Tibial nerve (tissue), 4 donors: ENCODE data around the gene RPS17. TPM values are rescaled to one million over a fixed set of nuclear protein-coding genes. Genes with fewer than 3 reads are reported as not detected.

Experiments
- DNase-seq, 2 donors: peaks; one replicate each; pipeline ENCODE4 v3.0.0-alpha.2; 2019; ENCODE audit warnings: low spot score in 2 of 2
- H3K27ac ChIP-seq, 4 donors: fragments of 200-600 bp; sonication (generic) in 3 of 4; one replicate each; pipeline ENCODE4 v1.5.1; 2017 to 2019; ENCODE audit warnings: mild to moderate bottlenecking in 1 of 4
- H3K27me3 ChIP-seq, 2 donors: fragments of 200-600 bp; sonication (generic) in 1 of 2; one replicate each; pipeline versions ENCODE4 v1.5.1 to v1.6.0; 2017 to 2019
- H3K36me3 ChIP-seq, 3 donors: fragments of 200-600 bp; sonication (generic); one replicate each; pipeline ENCODE4 v1.5.1; 2018 to 2019
- H3K4me1 ChIP-seq, 4 donors: fragments of 200-600 bp; sonication (generic) in 3 of 4; one replicate each; pipeline ENCODE4 v1.5.1; 2017 to 2019
- H3K4me3 ChIP-seq, 4 donors: fragments of 200-600 bp; sonication (generic) in 3 of 4; one replicate each; pipeline ENCODE4 v1.5.1; 2017 to 2019; ENCODE audit warnings: mild to moderate bottlenecking in 1 of 4, moderate library complexity in 1 of 4
- H3K9me3 ChIP-seq, 4 donors: fragments of 200-600 bp; sonication (generic) in 3 of 4; one replicate each; pipeline ENCODE4 v1.5.1; 2017 to 2019
- EP300 ChIP-seq, 2 donors: sonication (generic); formaldehyde crosslinking; IDR thresholded peaks; one replicate each; pipeline ENCODE4 v1.6.1; 2017; ENCODE audit warnings: antibody characterized with exemption in 2 of 2, mild to moderate bottlenecking in 1 of 2
- POLR2A ChIP-seq, 2 donors: fragments of 450-650 bp; IDR thresholded peaks; one replicate each; pipeline ENCODE4 v1.6.1; 2017; ENCODE audit warnings: antibody characterized with exemption in 2 of 2, mild to moderate bottlenecking in 2 of 2, moderate library complexity in 2 of 2
- WGBS, 2 donors: methylation state at CpG; one replicate each; pipeline ENCODE4 v1.1.5; 2018; 5-methylcytosine and 5-hydroxymethylcytosine counted together
- total RNA-seq, 4 donors: library from RNA; depleted of rRNA; stranded (reverse); fragments of >200 nt; gene quantifications; one replicate each; pipeline ENCODE4 v1.1.0, GENCODE V29; 2016
- TF ChIP-seq, protein P1 (sequence below), 5 experiments: fragments of 200-600 bp in 3 of 5; fragments of 450-650 bp in 2 of 5; sonication (generic) in 3 of 5; IDR thresholded peaks; one replicate each; pipeline ENCODE4 v1.5.1; 2016 to 2019; ENCODE audit warnings: antibody characterized with exemption in 5 of 5, mild to moderate bottlenecking in 3 of 5, moderate library complexity in 2 of 5

Gene RPS17
- total RNA-seq, 4 donors from 2014 or later, result 1,019 to 1,820 (median 1,439) TPM

GRCh38 chr15:82554849-82555248, 14.6 kb upstream of the RPS17 start:
- Histone ChIP-seq H3K36me3 (peaks cover 0 to 58% (median 0%) of the 10 kb centered on the region in 3 donors), H3K27me3 (no peaks in the 10 kb centered on the region), H3K27ac (no peak overlapping the region), H3K4me1 (peaks cover 0 to 4% (median 0%) of the 10 kb centered on the region in 4 donors), H3K9me3 (no peaks in the 10 kb centered on the region), H3K4me3 (no peak overlapping the region)
- DNase-seq, result no peak
- 95 to 100% methylated on average over 2 of the region's 2 CpGs for WGBS, 2 donors
- no peak for TF ChIP-seq EP300 (IDR thresholded peaks at IDR 0.05)
- TF ChIP-seq POLR2A (IDR thresholded peaks at IDR 0.05), result no peak
- TF ChIP-seq, protein P1, sequence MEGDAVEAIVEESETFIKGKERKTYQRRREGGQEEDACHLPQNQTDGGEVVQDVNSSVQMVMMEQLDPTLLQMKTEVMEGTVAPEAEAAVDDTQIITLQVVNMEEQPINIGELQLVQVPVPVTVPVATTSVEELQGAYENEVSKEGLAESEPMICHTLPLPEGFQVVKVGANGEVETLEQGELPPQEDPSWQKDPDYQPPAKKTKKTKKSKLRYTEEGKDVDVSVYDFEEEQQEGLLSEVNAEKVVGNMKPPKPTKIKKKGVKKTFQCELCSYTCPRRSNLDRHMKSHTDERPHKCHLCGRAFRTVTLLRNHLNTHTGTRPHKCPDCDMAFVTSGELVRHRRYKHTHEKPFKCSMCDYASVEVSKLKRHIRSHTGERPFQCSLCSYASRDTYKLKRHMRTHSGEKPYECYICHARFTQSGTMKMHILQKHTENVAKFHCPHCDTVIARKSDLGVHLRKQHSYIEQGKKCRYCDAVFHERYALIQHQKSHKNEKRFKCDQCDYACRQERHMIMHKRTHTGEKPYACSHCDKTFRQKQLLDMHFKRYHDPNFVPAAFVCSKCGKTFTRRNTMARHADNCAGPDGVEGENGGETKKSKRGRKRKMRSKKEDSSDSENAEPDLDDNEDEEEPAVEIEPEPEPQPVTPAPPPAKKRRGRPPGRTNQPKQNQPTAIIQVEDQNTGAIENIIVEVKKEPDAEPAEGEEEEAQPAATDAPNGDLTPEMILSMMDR (IDR thresholded peaks at IDR 0.05), result no peak

DNA sequence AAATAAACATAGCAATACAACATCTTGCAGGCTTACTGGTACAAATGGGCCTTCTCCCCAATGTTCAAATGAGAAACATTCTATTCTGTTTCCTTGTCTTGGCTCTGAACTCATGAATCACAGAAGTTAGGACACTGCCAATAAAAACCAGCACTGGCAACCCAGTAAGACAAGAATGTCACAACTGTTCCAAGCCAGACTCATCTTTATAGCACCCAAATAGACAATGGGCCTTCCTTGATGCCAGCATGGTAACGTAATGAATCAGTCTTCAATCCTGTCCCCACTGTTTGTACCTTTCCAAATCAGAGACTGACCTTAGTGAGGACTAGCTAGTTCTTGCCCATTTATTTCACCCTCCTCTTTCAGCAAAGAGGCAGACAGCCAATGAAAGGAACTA, 14.1 kb upstream of the RPS17 start:
- H3K4me3 ChIP-seq, result no peak overlapping the region
- TF ChIP-seq EP300 (IDR thresholded peaks at IDR 0.05) (no peak), POLR2A (IDR thresholded peaks at IDR 0.05) (no peak)
- TF ChIP-seq, protein P1 (IDR thresholded peaks at IDR 0.05), result no peak
- DNase-seq, result no peak
- 55 to 82% methylated on average over 1 of the region's 1 CpG for WGBS, 2 donors
- H3K36me3 ChIP-seq, result peaks cover 0 to 62% (median 0%) of the 10 kb centered on the region in 3 donors
- no peaks in the 10 kb centered on the region for H3K27me3 ChIP-seq
- no peak overlapping the region for H3K27ac ChIP-seq
- peaks cover 0 to 4% (median 0%) of the 10 kb centered on the region in 4 donors for H3K4me1 ChIP-seq
- no peaks in the 10 kb centered on the region for H3K9me3 ChIP-seq

- Histone ChIP-seq H3K36me3 (peaks cover 0 to 65% (median 0%) of the 10 kb centered on the region in 3 donors), H3K27ac (no peak overlapping the region), H3K27me3 (no peaks in the 10 kb centered on the region), H3K4me1 (peaks cover 0 to 4% (median 0%) of the 10 kb centered on the region in 4 donors), H3K4me3 (no peak overlapping the region), H3K9me3 (no peaks in the 10 kb centered on the region)
- DNase-seq, result no peak
- TF ChIP-seq POLR2A (IDR thresholded peaks at IDR 0.05), result no peak
- TF ChIP-seq, protein P1 (IDR thresholded peaks at IDR 0.05), result no peak
- no peak for TF ChIP-seq EP300 (IDR thresholded peaks at IDR 0.05)
- 83 to 87% methylated on average over 1 of the region's 1 CpG for WGBS, 2 donors
Observed at GRCh38 chr15:82553846-82554245, 13.6 kb upstream of the RPS17 start.

DNA sequence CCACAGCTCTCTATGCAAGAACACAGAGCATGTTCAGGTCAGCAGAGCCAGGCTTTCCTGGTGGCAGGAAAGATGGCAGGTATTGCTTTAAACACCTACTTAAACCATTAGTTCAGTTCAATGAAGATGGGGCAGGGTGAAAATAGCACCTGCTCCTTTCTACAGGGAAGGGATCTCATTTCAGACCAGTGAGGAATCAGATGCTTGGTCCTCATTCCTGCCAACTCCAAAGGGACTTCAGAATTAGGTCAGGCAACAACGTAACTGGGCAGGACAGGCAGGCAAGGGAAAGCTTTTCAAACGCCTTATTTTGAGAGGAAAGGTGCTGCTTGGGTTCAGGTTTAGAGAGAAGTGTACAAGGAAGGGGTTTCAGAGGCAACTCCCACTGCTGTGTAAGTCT, 12.6 kb upstream of the RPS17 start:
- H3K36me3 ChIP-seq, result peaks cover 0 to 70% (median 0%) of the 10 kb centered on the region in 3 donors
- WGBS, 2 donors, result 79% methylated on average over 2 of the region's 2 CpGs

DNA sequence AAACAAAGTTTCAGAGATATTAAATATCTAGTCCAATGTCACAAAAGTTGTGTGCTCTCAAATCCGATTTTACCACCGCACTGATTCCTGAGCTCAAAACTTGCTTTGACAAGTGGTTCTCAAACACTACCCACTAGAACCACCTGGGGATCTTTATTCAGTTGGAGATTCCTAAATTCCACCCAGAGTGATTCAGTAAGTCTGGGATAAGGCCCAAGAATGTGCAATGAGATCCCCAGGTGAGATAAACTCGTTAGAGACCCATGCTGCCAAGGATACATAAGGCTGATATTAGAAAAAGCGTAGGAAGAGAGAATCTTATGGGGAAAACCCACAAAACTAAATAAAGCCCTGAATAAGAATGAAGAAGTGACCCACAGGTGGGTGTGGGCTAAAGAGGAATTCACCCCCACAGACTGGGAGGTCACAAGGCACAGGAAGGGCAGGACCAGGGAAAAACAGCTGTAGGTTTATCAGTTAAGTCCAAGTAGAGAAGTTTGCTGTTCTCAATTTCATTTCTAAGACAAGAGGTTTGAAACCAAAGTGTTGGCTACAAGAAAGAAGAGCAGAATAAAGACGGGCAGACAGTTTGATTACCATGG, 11.5 kb upstream of the RPS17 start:
- H3K4me1 ChIP-seq, result peaks cover 0 to 4% (median 0%) of the 10 kb centered on the region in 4 donors
- H3K27me3 ChIP-seq, result no peaks in the 10 kb centered on the region
- no peak overlapping the region for H3K27ac ChIP-seq
- TF ChIP-seq, protein P1 (IDR thresholded peaks at IDR 0.05), result no peak
- TF ChIP-seq POLR2A (IDR thresholded peaks at IDR 0.05) (no peak), EP300 (IDR thresholded peaks at IDR 0.05) (no peak)
- peaks cover 0 to 77% (median 0%) of the 10 kb centered on the region in 3 donors for H3K36me3 ChIP-seq
- DNase-seq, result no peak
- H3K4me3 ChIP-seq, result no peak overlapping the region
- H3K9me3 ChIP-seq, result no peaks in the 10 kb centered on the region
- 69 to 75% methylated on average over 5 of the region's 5 CpGs for WGBS, 2 donors

More for the DNA sequence above, 12.6 kb upstream of the RPS17 start:
- TF ChIP-seq, protein P1 (IDR thresholded peaks at IDR 0.05), result no peak
- TF ChIP-seq EP300 (IDR thresholded peaks at IDR 0.05), result no peak
- TF ChIP-seq POLR2A (IDR thresholded peaks at IDR 0.05), result no peak
- Histone ChIP-seq H3K27me3 (no peaks in the 10 kb centered on the region), H3K9me3 (no peaks in the 10 kb centered on the region), H3K4me1 (peaks cover 0 to 4% (median 0%) of the 10 kb centered on the region in 4 donors), H3K27ac (no peak overlapping the region), H3K4me3 (no peak overlapping the region)
- no peak for DNase-seq
